Measurements from ENCODE around the gene DUSP19. TPM values are rescaled to one million over a fixed set of nuclear protein-coding genes. Genes with fewer than 3 reads are reported as not detected.

Gene DUSP19
- total and polyA plus RNA-seq, 2 experiments from 2014 or later: 2.0 to 2.7 TPM

DNA sequence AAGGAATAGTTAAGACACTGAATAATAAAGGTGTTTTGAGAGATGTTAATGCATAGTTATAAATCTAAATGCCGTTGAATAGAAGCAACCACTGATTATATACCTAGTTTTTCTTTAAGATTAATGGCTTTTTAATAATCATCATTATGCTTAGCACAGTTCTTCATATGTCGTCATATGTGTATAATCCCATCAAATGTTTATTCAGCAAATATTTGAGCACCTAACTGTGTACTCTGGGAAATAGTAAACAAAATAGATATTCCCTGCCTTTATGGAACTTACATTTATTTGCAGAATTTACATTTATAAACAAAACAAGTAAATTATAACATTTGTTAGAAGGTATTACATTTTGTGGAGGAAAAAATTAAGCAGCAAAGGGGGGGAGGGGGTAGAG is 55.5 kb downstream of the DUSP19 start:
- H3K36me3 ChIP-seq: peaks cover 11% of the 10 kb centered on the region
- no peak overlapping the region for H3K27ac ChIP-seq
- H3K4me1 ChIP-seq (ENCODE audit: low read depth): no peaks in the 10 kb centered on the region
- H3K4me3 ChIP-seq: no peak overlapping the region
- TF ChIP-seq, protein P1, sequence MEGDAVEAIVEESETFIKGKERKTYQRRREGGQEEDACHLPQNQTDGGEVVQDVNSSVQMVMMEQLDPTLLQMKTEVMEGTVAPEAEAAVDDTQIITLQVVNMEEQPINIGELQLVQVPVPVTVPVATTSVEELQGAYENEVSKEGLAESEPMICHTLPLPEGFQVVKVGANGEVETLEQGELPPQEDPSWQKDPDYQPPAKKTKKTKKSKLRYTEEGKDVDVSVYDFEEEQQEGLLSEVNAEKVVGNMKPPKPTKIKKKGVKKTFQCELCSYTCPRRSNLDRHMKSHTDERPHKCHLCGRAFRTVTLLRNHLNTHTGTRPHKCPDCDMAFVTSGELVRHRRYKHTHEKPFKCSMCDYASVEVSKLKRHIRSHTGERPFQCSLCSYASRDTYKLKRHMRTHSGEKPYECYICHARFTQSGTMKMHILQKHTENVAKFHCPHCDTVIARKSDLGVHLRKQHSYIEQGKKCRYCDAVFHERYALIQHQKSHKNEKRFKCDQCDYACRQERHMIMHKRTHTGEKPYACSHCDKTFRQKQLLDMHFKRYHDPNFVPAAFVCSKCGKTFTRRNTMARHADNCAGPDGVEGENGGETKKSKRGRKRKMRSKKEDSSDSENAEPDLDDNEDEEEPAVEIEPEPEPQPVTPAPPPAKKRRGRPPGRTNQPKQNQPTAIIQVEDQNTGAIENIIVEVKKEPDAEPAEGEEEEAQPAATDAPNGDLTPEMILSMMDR (IDR thresholded peaks at IDR 0.05; ENCODE audit: low read depth, low read length): no peak
- no peaks in the 10 kb centered on the region for H3K27me3 ChIP-seq
- no peaks in the 10 kb centered on the region for H3K9me3 ChIP-seq (ENCODE audit: low read depth)
- DNase-seq (ENCODE audit: low read depth in 1 of 2, low spot score in 1 of 2): no peak

DNA sequence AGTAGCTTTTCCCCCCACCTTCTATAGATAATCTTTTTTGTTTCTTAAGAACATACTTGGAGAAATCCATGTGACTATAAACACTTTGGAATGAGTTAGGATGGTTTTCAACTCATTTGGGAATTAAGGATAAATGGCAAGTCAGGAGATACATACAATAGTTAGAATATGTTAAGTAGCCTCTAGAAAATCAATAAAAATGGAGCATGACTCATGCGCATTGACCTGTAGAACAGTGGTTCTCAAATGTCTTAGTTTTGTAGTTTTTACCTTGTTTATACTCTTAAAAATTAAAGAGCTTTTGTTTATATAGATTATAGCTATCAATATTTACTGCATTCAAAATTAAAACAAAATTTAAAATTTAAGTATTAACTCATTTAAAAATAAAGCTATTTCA is 70.4 kb downstream of the DUSP19 start:
- DNase-seq (ENCODE audit: low read depth in 1 of 2, low spot score in 1 of 2): no peak
- H3K27me3 ChIP-seq: no peaks in the 10 kb centered on the region
- no peak overlapping the region for H3K4me3 ChIP-seq
- no peak overlapping the region for H3K27ac ChIP-seq
- no peaks in the 10 kb centered on the region for H3K9me3 ChIP-seq (ENCODE audit: low read depth)
- H3K36me3 ChIP-seq: no peaks in the 10 kb centered on the region
- TF ChIP-seq, protein P1 (IDR thresholded peaks at IDR 0.05; ENCODE audit: low read depth, low read length): no peak
- no peaks in the 10 kb centered on the region for H3K4me1 ChIP-seq (ENCODE audit: low read depth)

DNA sequence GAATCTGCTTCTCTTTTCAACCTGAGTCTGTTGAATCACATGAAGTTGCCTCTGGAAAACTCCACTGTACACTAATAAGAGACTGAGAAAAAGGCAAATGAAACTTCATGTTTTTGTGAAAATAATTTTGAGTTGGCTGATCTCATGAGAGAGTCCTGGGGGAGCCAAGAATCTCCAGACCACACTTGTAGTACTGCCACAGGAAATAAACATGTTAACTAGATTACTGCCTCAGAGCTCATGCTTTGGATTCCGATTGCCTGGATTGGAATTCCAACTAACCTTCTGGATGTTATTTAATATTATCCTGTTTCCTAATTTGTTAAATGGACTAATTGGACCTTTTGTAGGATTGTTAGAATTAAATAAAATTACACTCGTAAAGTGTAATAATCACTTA is 70.9 kb downstream of the DUSP19 start:
- H3K27me3 ChIP-seq: no peaks in the 10 kb centered on the region
- TF ChIP-seq, protein P1 (IDR thresholded peaks at IDR 0.05; ENCODE audit: low read depth, low read length): no peak
- no peaks in the 10 kb centered on the region for H3K9me3 ChIP-seq (ENCODE audit: low read depth)
- peak in 1 of 2 donors; percentile 73 for DNase-seq (ENCODE audit: low read depth in 1 of 2, low spot score in 1 of 2)
- H3K4me3 ChIP-seq: no peak overlapping the region
- H3K27ac ChIP-seq: no peak overlapping the region
- no peaks in the 10 kb centered on the region for H3K4me1 ChIP-seq (ENCODE audit: low read depth)
- no peaks in the 10 kb centered on the region for H3K36me3 ChIP-seq

Other genes with a start within 250 kb of the DUSP19 start
- 9.6 and 12.3 TPM in 2 replicates for gene FRZB, start 212.1 kb upstream of the DUSP19 start, total RNA-seq
- gene FRZB, start 212.1 kb upstream of the DUSP19 start, polyA plus RNA-seq: 23.9 and 26.6 TPM in 2 replicates
- gene NCKAP1, start 40.3 kb upstream of the DUSP19 start, total RNA-seq: 90.4 and 91.4 TPM in 2 replicates
- 81.7 and 102 TPM in 2 replicates for gene NCKAP1, start 40.3 kb upstream of the DUSP19 start, polyA plus RNA-seq
- gene NUP35, start 45.7 kb downstream of the DUSP19 start, total RNA-seq: 7.8 and 12.1 TPM in 2 replicates
- 19.3 and 19.7 TPM in 2 replicates for gene NUP35, start 45.7 kb downstream of the DUSP19 start, polyA plus RNA-seq